GM18511 (cell line): Measurements from ENCODE around the gene TARP.
A peak's percentile ranks its signal among the peaks of the same experiment; 100 is the strongest.
"Not testable (repeated sequence)": the region's sequence is repeated elsewhere in the genome, so short reads cannot be mapped to it uniquely, and the experiment has no call there.

Source experiments
- ATAC-seq: cut with Tn5 transposase; IDR thresholded peaks from one replicate; pipeline ENCODE4 v1.9.1; 2021; ENCODE audit warnings: mild to moderate bottlenecking, moderate library complexity; ENCODE audit not compliant: unreplicated experiment

Gene TARP

GRCh38 chr7:38299275-38299931 is 26.0 kb upstream of the TARP start:
- ATAC-seq, result no peak

GRCh38 chr7:38296059-38296857 is 22.8 kb upstream of the TARP start:
- ATAC-seq, result peak; percentile 70

- no peak for ATAC-seq
These were observed 21.5 kb upstream of the TARP start for GRCh38 chr7:38294926-38295325.

GRCh38 chr7:38292442-38292841 is 19.0 kb upstream of the TARP start:
- ATAC-seq, result no peak

GRCh38 chr7:38291650-38292049 is 18.2 kb upstream of the TARP start:
- no peak for ATAC-seq

- ATAC-seq, result no peak
These were observed 17.7 kb upstream of the TARP start for GRCh38 chr7:38291117-38291647.

- ATAC-seq, result no peak
These were observed 11.1 kb upstream of the TARP start for GRCh38 chr7:38284553-38284952.

GRCh38 chr7:38283809-38284208 is 10.4 kb upstream of the TARP start:
- ATAC-seq, result no peak

- ATAC-seq, result no peak
These were observed 9.7 kb upstream of the TARP start for GRCh38 chr7:38283107-38283506.

GRCh38 chr7:38282081-38282480 is 8.6 kb upstream of the TARP start:
- no peak for ATAC-seq

GRCh38 chr7:38281266-38281665 is 7.8 kb upstream of the TARP start:
- ATAC-seq, result no peak

GRCh38 chr7:38280707-38281106 is 7.3 kb upstream of the TARP start:
- ATAC-seq, result no peak

GRCh38 chr7:38280000-38280399 is 6.6 kb upstream of the TARP start:
- ATAC-seq, result no peak

GRCh38 chr7:38276096-38276877 is 2.9 kb upstream of the TARP start:
- no peak for ATAC-seq

GRCh38 chr7:38274927-38275620 is 1.6 kb upstream of the TARP start:
- ATAC-seq, result no peak

GRCh38 chr7:38274486-38274885 is 1.1 kb upstream of the TARP start:
- ATAC-seq, result no peak

GRCh38 chr7:38270405-38270804 is 3.0 kb downstream of the TARP start:
- not testable (repeated sequence) for ATAC-seq

GRCh38 chr7:38269704-38270346 is 3.6 kb downstream of the TARP start:
- not testable (repeated sequence) for ATAC-seq

- not testable (repeated sequence) for ATAC-seq
These were observed 7.5 kb downstream of the TARP start for GRCh38 chr7:38265958-38266357.

- ATAC-seq, result not testable (repeated sequence)
These were observed 8.8 kb downstream of the TARP start for GRCh38 chr7:38264602-38265001.
